HG02623 (cell line): ENCODE measurements around the gene ZCWPW1.
"Not testable (repeated sequence)": the region's sequence is repeated elsewhere in the genome, so short reads cannot be mapped to it uniquely, and the experiment has no call there.

Experiments
- ATAC-seq: cut with Tn5 transposase; IDR thresholded peaks from one replicate; pipeline ENCODE4 v1.9.1; 2021; ENCODE audit warnings: moderate library complexity; ENCODE audit not compliant: unreplicated experiment

ZCWPW1 gene

GRCh38 chr7:100373870-100374598, 54.5 kb downstream of the ZCWPW1 start:
- not testable (repeated sequence) for ATAC-seq

- no peak for ATAC-seq
Measured at GRCh38 chr7:100373261-100373831, 55.2 kb downstream of the ZCWPW1 start, which contains the start of gene PILRA. TSS of gene PILRA (plus strand) at chr7:100373487. CDS start at chr7:100373657, 170 bp downstream.

- ATAC-seq: no peak
Measured at GRCh38 chr7:100372694-100373093, 55.8 kb downstream of the ZCWPW1 start.

- no peak for ATAC-seq
Measured at GRCh38 chr7:100372256-100372655, 56.2 kb downstream of the ZCWPW1 start.

- no peak for ATAC-seq
Measured at GRCh38 chr7:100371561-100372171, 56.8 kb downstream of the ZCWPW1 start.

- no peak for ATAC-seq
Measured at GRCh38 chr7:100370746-100371145, 57.8 kb downstream of the ZCWPW1 start.

GRCh38 chr7:100370303-100370702, 58.2 kb downstream of the ZCWPW1 start:
- ATAC-seq: no peak

GRCh38 chr7:100369105-100369504, 59.4 kb downstream of the ZCWPW1 start:
- ATAC-seq: peak; percentile 61

- ATAC-seq: no peak
Measured at GRCh38 chr7:100367676-100368613, 60.6 kb downstream of the ZCWPW1 start.

GRCh38 chr7:100367251-100367620, 61.3 kb downstream of the ZCWPW1 start:
- ATAC-seq: no peak

- ATAC-seq: no peak
Measured at GRCh38 chr7:100366411-100367250, 61.9 kb downstream of the ZCWPW1 start.

GRCh38 chr7:100365998-100366367, 62.5 kb downstream of the ZCWPW1 start:
- ATAC-seq: not testable (repeated sequence)

GRCh38 chr7:100364480-100364879, 64.0 kb downstream of the ZCWPW1 start:
- no peak for ATAC-seq

- not testable (repeated sequence) for ATAC-seq
Measured at GRCh38 chr7:100363797-100364196, 64.7 kb downstream of the ZCWPW1 start.

GRCh38 chr7:100363098-100363497, 65.4 kb downstream of the ZCWPW1 start:
- no peak for ATAC-seq

- no peak for ATAC-seq
Measured at GRCh38 chr7:100360135-100360854, 68.2 kb downstream of the ZCWPW1 start.

- ATAC-seq: no peak
Measured at GRCh38 chr7:100358857-100359212, 69.7 kb downstream of the ZCWPW1 start.

GRCh38 chr7:100358027-100358856, 70.3 kb downstream of the ZCWPW1 start, which contains the start of gene PILRB:
TSS of gene PILRB (plus strand) at chr7:100358117. CDS start at chr7:100358303, 186 bp downstream.
- no peak for ATAC-seq

- no peak for ATAC-seq
Measured at GRCh38 chr7:100357131-100357561, 71.4 kb downstream of the ZCWPW1 start.
